Activated CD8-positive, alpha-beta memory T cell treated with anti-CD3 and anti-CD28 coated beads, Interleukin-2, amount 50 U/mL, for 24 hours (primary cell): Measurements from ENCODE around the gene CCDC50.

Experiments used
- DNase-seq: peaks from one replicate; pipeline ENCODE4 v3.0.0-alpha.2; 2020; ENCODE audit errors: extremely low read depth

Gene CCDC50

DNA sequence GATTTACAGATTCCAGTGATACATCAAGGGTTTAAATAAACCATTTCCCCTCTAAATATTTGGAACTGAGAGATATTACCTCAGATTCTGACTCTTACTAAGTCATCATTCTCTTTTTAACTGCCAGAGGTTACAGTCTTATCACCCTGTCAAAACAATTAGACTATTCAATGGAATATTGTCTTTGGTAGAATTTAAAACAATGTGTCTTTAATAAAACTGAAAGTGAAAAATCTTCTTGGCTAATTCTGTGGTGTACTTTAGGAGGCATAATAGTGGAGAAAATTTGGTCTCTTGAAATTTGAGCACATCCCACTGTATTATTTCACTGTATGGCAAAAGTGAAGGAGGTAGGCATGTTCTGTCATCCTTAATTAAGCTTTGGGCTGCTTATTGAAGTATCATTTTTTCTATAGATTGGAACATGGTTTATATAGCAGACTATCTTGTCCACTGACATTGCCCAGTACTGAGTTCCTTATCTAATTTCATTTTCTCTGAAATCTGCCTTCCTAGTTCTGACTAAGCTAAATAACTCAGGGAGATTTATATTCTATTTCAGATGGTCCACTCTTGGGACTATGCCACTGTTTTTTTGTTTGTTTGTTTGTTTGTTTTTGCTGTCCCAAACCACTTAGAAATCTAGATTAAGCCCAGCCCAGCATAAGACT lies 49.1 kb downstream of the CCDC50 start:
- DNase-seq = no peak

DNA sequence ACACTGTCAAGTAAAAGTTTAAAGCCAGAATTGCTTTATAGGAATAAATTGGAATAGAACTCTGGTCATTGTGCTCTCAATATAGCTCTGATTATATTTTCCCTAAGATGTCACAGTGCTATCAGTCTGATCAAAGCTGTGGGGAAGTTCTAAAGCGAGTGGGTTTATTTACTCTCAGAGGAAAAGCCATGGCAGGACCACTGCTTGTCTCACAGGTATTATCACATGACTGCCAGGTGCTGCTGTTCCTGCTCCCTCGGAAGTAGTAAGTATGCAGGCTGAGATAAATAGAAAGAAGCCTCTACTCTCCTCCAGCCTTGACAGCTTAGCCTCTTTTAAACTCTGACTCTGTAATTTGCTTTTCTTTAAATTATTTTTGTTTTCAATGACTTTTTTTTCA lies 50.3 kb downstream of the CCDC50 start:
- no peak for DNase-seq

DNA sequence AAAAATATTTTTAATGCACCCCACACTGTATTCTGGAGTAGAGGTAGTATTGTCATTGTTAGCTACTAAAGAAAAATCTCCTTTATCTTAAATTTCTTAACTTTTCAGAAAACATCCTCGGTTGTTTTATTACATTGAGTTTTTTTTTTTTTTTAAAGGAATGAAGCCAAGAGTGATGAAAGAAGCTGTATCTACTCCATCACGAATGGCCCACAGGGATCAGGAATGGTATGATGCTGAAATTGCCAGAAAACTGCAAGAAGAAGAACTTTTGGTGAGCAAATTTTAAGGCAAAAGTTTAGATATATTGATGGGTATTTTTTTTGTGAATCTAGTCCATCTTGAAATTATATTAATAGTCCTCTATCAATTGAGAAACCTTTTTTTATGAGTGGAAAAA lies 50.8 kb downstream of the CCDC50 start:
- no peak for DNase-seq

DNA sequence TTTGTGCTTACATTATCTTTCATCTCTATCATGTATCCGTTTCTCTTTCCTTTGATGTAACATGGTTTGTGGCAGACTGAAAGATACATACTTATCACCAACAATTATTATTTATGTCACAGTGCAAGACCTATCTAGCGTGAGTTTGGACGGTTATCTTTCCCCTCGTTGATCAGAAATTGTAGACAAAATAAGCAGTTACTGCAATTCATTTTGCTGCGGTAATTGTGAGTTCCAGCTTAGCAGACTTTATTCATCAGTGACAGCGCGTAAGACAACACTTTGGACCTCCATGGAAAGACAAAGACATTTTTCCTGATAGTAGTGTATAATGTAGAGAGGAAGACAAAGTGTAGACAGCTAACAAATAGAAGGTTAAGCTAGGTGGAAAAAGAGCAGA lies 52.1 kb downstream of the CCDC50 start:
- no peak for DNase-seq

DNA sequence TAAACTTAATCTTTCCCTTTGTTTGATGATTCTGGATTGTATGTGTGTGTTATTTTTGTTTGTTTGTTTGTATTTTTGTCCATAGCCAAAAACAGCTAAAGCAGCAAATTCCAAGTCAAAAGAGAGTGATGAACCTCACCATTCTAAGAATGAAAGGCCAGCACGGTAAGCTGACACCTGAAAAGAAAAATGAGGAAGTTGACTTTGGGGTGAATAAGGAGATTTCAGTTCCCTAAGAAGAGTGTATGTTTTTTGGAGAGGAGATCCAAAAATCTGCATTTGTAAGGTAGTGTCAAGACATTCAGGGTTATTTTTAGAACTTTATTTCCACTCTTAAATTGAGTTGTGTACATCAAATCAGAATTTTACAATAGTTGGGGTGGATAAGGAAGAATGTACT lies 53.5 kb downstream of the CCDC50 start:
- no peak for DNase-seq

DNA sequence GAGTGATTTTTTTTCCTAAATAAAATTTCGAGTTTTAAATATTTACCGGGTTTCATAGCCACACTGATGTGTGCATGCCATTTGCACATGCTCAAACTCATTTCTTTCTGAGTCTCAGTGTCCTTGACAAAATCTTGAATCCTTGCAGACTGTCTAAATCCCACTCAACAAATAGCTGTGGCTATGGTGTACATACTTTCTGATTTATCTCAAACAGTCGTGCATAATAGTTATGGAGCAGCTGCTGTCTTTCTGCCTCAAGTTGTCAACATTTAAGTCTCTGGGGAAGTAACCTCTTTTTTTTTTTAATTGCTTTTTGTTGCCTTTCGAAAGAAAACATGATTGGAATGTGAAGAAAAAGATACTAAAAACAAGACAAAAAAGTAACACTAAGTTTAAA lies 53.9 kb downstream of the CCDC50 start:
- no peak for DNase-seq

DNA sequence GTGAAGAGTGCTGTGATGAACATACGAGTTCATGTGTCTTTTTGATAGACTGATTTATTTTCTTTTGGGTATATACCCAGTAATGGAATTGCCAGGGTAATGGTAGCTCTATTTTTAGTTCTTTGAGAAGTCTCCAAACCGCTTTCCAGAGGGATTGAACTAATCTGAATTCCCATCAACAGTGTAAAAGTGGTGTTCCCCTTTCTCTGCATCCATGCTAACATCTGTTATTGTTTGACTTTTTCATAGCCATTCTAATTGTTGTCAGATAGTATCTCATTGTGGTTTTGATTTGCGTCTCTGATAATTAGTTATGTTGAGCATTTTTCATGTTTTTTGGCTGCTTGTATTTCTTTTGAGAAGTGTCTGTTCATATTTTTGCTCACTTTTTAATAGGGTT lies 55.9 kb downstream of the CCDC50 start:
- DNase-seq = no peak

DNA sequence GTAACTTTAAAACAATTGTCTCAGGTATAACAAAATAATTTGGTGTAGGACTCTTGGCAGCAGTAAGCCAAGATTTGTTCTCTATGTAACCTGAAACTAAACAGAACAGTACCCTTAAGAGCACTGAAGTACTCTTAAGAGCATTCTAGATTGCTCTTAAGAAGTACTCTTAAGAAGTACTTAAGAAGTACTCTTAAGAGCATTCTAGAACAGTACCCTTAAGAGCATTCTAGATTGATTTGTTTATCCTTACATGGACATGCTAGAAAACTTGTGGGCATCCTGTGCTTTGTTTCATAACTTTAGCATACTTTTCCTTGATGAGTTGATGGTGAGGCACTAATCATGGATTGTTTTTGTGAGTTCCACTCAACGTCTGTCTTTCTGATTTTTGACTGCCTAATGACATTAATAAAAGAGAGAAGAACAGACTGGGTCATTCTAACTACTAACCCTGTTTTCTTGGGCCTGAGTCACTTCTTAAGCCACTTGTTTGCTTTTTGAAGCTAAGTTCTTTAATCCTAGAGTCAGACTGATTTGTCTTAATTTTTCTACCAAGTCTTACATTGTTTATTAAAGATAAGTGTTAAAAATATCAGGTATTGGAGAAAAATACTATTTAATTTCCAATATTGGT lies 58.4 kb downstream of the CCDC50 start:
- DNase-seq = no peak

DNA sequence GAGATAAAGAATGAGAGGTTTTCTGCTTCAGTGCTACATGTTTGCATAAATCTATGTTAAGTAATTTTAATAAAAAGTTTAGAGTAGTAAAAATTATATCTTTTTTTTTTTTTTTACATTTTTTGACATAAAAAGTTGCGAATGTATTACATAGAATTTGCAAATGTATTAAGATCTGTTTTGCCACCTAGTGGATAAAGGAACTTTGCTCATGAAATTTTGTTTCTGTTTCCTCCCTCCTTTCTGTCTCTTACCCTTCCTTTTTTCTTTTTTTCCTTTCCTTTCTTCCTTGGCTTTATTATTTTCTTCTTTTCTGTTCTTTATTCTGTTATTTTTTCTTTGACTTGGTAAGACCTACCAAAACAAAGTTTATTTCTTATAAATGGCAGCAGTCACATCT lies 59.6 kb downstream of the CCDC50 start:
- DNase-seq = no peak

DNA sequence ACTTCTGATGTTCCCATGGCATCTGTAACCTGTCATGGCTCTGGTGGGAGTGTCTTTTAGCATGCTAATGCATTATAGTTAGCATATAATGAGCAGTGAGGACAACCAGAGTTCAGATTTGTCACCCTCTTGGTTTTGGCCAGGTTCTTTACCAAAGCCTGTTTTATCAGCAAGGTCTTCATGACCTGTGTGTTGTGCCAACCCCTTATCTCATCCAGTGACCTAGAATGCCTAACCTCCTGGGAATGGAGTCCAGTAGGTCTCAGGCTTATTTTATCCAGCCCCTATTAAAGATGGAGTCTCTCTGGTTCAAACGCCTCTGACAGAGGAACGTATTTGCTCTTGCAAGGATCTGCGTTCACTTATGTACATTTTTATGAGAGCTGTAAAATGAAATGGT lies 61.4 kb downstream of the CCDC50 start:
- DNase-seq = no peak

DNA sequence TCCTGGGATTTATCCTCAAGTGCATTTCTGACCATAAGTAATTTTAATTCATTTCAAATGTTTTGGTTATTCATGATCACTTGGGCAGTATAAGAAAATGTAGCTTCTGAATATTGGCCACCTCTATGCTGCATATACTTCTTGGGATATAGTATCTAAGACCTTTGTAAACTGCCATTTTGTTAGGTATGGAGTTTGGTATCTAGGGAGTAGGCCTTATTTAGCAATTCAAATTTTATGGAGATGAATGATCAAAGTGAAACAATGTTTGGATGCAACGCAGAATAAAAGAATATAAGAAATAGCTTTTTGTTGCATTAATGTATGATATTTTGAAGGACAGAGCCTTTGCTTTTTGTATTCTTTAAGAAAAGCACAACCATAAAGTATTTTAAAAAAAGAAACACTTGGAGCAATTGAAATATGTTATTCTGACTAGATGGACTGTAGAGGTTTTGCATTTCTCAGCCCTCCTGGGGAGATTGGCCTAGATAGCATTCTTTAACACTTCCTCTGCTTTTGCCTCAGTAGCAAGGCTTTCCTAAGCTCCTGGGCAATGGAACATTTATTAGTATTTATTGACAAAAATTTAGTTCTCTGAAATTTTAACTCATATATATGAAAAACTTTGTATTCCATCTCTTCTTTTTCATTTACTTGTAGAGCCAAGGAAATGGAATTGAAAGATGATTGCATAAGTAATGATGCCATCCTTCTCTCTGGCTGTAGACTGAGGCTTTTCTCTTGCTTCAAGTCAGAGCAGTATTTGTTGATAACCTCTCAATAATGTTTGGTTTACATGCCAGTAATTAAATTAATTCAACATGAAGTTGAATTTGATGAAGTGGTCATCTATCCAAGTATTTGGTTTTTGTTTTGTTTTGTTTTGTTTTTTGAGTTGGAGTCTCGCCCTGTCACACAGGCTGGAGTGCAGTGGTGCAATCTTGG lies 62.9 kb downstream of the CCDC50 start:
- no peak for DNase-seq

DNA sequence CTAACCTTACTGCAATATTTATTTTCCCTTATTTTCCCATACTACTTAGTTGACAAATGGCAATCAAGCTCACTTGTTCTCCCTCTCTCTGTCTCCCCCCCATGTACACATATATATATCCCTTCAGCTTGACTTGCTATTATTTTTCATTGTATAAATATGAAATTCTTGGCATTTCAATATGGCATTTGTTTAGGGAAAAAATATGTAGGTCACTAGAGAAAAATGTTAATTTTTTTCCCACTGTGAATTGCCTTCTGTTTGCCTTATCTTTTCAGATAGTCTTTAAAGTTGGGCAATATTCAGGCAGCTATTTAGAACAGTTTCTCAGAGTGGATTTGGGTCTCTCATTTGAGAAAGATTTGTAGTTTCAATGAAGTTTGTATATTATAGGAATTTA lies 64.0 kb downstream of the CCDC50 start:
- no peak for DNase-seq

DNA sequence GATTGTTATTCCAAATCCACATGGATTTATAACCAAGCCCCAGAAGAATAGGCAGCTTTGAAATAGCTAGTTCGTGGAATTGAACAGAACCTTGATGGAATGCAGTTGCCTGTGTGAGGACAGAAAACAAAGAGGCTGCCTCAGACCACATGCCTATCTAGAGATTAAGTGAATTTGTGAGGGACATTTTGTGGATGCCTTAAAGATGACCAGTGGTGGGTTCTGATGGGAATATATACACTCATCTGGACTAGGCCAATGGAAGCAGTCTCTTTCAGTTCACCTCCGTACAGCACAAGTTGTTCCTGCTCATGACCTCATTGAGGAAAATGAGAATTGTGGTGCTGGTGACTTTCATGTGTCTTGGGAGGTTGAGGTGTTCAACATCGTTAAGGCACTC lies 68.6 kb downstream of the CCDC50 start:
- DNase-seq = no peak

DNA sequence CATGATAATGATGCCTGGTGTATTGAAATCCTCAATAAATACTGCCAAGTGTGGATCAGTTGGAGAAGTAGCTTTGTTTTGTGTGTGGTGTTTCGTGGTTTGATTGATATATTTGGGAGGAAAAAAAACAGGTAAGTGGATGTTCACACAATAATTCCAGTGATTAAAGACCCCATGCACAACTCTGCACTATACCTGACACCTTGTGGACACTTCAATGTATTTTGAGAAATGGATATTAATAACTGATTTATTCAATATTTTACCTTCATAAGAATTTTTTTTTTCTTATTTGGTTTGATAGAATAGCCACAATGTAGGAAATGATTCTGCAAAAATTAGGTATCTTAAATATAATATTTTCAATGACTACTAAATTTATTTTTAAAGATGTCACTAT lies 69.4 kb downstream of the CCDC50 start:
- no peak for DNase-seq

DNA sequence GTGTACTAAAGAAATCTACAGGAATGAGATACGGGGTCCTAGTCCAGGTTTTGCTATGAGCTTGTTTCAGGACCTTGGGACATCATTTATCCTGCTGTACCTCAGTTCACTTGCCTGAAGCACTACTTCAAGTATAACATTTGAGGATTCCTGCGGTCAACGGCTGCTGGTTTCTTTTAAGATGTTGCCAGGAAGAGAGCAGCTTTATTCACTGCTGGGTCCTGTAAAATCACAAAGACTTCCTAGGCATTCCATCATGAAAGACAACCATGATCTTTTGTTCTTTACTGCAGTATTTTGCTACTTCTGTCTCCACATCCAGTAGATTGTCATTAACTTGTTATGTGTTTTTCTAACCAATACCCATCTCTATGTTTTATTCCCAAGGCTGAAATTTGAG lies 70.7 kb downstream of the CCDC50 start:
- DNase-seq = no peak

DNA sequence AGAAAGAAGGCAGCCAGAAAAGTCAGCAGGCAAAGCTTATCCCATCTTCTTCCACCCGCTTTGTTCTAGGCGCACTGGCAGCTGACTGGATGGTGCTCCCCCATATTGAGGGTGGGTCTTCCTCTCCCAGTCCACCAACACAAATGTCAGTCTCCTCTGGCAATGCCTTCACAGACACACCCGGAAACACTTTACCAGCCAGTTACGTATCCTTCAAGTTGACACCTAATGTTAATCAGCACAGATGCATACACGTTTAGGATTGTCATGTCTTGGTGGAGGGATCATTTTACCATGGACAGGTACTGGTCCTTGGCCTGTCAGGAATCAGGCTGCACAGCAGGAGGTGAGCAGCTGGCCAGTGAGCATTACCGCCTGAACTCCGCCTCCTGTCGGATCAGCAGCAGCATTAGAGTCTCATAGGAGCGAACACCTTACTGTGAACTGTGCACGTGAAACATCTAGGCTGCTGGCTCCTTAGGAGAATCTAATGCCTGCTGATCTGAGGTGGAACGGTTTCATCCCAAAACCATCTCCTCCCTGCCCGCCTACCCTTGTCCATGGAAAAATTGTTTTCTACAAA lies 72.7 kb downstream of the CCDC50 start:
- no peak for DNase-seq

DNA sequence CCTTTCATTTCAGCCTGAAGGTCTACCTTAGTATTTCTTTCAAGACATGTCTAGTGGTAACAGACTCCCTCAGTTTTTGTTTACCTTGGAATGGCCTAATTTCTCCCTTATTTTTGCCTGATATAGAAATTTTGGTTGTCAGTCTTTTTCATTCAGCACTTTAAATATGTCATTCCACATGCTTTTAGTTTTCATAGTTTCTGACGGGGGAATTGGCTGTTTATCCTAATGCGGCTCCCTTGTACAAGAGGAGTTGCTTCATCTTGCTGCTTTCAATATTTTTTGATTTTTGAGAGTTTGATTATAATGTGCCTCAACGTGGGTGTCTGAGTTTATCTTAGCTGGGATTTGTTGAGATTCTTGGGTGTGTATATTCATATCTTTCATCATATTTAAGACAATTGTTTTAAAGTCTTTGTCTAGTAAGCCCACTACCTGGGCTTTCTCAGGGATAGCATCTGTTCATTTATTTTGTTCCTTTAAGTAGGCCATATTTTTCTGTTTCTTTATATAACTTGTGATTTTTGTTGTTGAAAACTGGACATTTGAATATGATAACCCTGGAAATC lies 80.7 kb downstream of the CCDC50 start:
- no peak for DNase-seq

DNA sequence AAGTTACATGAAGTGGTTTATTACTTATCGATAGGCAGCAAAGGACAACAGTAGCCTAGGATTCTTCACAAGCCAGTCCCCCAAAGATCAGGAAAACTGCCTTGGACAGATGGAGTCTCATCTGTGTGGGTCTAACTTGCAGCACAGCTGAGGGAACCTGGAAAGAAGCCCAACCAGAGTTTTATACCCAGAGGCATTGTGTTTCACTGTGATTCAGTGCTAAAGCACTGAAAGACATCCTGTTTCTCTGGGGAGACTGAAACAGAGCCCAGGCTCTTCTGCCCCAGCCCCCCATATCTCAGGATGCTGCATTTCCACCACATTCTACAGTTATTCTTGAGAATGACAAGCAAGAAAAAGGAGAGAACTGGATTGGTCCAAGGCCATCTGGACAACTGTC lies 83.6 kb downstream of the CCDC50 start:
- DNase-seq = no peak

DNA sequence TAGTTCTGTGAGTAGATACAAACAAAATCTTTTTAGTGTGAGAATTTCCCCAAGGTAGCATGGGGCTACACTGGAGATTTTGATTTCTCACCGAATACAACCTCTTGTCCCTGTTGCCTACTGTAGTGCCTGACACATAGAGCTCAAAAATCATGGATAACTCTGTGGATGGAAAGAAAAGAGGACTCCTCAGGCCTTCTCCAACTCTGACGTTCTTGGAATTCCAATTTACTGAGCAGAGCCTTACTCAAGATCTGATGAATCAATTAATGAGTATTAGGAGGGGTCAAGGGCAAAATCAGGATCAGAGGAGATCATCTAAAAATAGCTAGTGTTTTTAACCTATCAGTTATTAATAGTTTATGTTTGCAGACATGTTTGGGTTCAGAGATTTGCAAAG lies 85.1 kb downstream of the CCDC50 start:
- DNase-seq = no peak

DNA sequence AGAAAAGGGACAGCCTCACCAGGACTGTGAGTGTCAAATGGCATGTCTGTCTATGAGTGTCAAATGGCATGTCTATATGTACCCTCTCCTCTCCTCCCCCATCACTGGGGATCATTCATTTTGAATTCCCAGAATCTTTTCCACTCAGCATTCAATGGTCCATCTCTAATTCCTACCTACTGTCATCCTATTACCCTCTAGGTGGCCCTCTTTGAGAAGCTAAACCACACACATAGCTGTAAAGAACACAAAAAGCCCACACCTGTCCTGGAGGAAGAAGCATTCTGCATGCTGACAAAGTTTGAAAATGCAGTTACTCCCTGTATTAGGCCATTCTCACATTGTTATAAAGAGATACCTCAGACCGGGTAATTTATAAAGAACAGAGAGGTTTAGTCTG lies 85.5 kb downstream of the CCDC50 start:
- no peak for DNase-seq

DNA sequence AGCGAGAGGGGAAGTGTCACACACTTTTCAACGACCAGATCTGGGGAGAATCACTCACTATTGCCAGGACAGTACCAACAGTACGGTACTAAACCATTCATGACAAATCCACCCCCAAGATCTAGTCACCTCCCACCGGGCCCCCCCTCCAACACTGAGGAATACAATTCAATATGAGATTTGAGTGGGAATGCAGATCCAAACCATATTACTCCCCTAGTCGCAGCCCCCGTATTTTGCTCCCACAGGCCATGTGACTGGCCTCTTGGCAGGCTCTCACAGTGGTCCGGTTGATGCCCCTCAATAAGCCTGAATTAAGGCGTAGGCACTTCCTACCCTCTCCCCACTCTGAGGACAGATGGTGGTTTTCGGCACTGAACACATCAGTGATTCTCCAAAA lies 86.4 kb downstream of the CCDC50 start:
- no peak for DNase-seq

DNA sequence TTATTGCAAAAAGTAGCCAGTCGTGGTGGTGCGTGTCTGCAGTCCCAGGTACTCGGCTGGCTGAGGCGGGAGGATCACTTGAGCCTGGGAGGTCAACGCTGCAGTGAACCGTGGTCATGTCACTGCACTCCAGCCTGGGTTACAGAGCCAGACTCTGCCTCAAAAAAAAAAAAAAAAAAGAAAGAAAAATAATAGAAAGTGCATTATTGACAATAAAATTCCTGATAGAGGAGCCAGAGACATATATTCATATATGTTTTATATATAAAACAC lies 88.2 kb downstream of the CCDC50 start:
- DNase-seq = no peak

DNA sequence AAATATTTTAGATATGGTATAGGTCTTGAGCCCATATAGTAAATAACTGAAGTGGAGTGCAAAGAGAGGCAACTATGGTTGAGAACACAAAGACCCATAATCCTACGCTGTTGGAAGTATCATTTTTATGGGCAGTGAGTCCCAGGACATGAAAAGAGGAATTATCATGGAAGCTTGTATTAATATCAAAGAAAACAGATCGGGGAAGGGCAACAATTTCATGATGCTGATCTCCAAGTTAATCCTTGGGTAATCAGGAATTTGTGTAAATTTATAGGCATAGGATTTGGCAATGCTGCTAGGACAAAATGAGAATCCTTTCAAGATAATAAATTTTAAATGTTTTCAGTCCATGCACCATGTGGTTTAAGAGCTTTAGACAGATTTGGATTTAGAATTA lies 91.6 kb downstream of the CCDC50 start:
- no peak for DNase-seq
